Measurements from ENCODE around the gene MTAP. TPM values are rescaled to one million over a fixed set of nuclear protein-coding genes. Genes with fewer than 3 reads are reported as not detected.

Gene MTAP
- total and polyA plus RNA-seq, 4 donors = 8.6 to 17.7 (median 12.6) TPM

GRCh38 chr9:21919377-21920362 is 117.2 kb downstream of the MTAP start:
- no peak for TF ChIP-seq MAX (IDR thresholded peaks at IDR 0.05)
- TF ChIP-seq, protein P1, sequence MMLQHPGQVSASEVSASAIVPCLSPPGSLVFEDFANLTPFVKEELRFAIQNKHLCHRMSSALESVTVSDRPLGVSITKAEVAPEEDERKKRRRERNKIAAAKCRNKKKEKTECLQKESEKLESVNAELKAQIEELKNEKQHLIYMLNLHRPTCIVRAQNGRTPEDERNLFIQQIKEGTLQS (IDR thresholded peaks at IDR 0.05) = no peak
- Histone ChIP-seq H3K9me3 (ENCODE audit: control insufficient read depth in 4 of 4, low read length in 3 of 4) (no peaks in the 10 kb centered on the region), H3K27me3 (ENCODE audit: control insufficient read depth in 4 of 4, insufficient read depth in 4 of 4, low read length in 3 of 4) (no peaks in the 10 kb centered on the region), H3K27ac (ENCODE audit: low read depth in 1 of 2, low read length in 2 of 2) (no peak overlapping the region), H3K9ac (ENCODE audit: low read depth in 1 of 2, low read length in 2 of 2) (no peak overlapping the region), H3K4me1 (ENCODE audit: control insufficient read depth in 4 of 4, insufficient read depth in 4 of 4, low read length in 3 of 4) (no peaks in the 10 kb centered on the region), H3K36me3 (ENCODE audit: control insufficient read depth in 4 of 4, insufficient read depth in 3 of 4, low read depth in 1 of 4, low read length in 3 of 4) (no peaks in the 10 kb centered on the region), H3K4me3 (ENCODE audit: low read depth in 1 of 3, low read length in 3 of 3) (no peak overlapping the region)
- WGBS = 42% methylated on average over 4 of the region's 4 CpGs
- DNase-seq (ENCODE audit: low spot score) = no peak

DNA sequence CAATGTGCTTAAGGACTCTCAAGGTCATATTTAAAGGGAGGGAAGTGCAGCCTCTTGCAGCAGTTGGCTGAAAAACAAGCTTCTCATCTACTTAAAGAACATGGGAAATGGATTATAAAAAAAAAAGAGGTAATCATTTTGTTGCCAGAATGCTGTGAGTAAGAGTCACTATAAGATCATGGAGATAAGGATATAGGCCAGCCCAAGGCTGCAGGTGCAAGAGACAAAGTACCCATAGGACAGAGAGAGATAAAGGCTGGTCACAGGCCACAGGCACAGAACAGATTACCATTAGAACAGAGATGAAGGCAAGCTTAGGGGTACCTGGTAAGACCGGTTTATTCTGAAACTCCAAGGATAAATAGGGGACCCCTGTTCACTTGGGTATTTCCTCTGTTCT is 121.3 kb downstream of the MTAP start:
- Histone ChIP-seq H3K36me3 (ENCODE audit: control insufficient read depth in 4 of 4, insufficient read depth in 3 of 4, low read depth in 1 of 4, low read length in 3 of 4) (no peaks in the 10 kb centered on the region), H3K4me3 (ENCODE audit: low read depth in 1 of 3, low read length in 3 of 3) (no peak overlapping the region), H3K27ac (ENCODE audit: low read depth in 1 of 2, low read length in 2 of 2) (no peak overlapping the region), H3K4me1 (ENCODE audit: control insufficient read depth in 4 of 4, insufficient read depth in 4 of 4, low read length in 3 of 4) (no peaks in the 10 kb centered on the region), H3K9me3 (ENCODE audit: control insufficient read depth in 4 of 4, low read length in 3 of 4) (no peaks in the 10 kb centered on the region), H3K9ac (ENCODE audit: low read depth in 1 of 2, low read length in 2 of 2) (no peak overlapping the region), H3K27me3 (ENCODE audit: control insufficient read depth in 4 of 4, insufficient read depth in 4 of 4, low read length in 3 of 4) (no peaks in the 10 kb centered on the region)
- DNase-seq (ENCODE audit: low spot score) = no peak
- TF ChIP-seq GABPA (IDR thresholded peaks at IDR 0.05 in 1 of 2, conservative IDR thresholded peaks at IDR 0.05 in 1 of 2) (no peak), NR2F2 (IDR thresholded peaks at IDR 0.05) (no peak), SP1 (IDR thresholded peaks at IDR 0.05) (no peak), EGR1 (IDR thresholded peaks at IDR 0.05; ENCODE audit: low read depth in 2 of 2) (no peak), RXRA (IDR thresholded peaks at IDR 0.05) (no peak), MAX (IDR thresholded peaks at IDR 0.05) (no peak), JUND (IDR thresholded peaks at IDR 0.05) (no peak), RAD21 (IDR thresholded peaks at IDR 0.05) (no peak), ZBTB33 (IDR thresholded peaks at IDR 0.05) (no peak), TAF1 (conservative IDR thresholded peaks at IDR 0.05) (no peak), HNF4G (IDR thresholded peaks at IDR 0.05) (no peak), FOXA2 (IDR thresholded peaks at IDR 0.05) (no peak), HNF4A (conservative IDR thresholded peaks at IDR 0.05) (no peak), FOXA1 (IDR thresholded peaks at IDR 0.05) (no peak)
- TF ChIP-seq, protein P1 (IDR thresholded peaks at IDR 0.05) = no peak
- TF ChIP-seq, protein P2, sequence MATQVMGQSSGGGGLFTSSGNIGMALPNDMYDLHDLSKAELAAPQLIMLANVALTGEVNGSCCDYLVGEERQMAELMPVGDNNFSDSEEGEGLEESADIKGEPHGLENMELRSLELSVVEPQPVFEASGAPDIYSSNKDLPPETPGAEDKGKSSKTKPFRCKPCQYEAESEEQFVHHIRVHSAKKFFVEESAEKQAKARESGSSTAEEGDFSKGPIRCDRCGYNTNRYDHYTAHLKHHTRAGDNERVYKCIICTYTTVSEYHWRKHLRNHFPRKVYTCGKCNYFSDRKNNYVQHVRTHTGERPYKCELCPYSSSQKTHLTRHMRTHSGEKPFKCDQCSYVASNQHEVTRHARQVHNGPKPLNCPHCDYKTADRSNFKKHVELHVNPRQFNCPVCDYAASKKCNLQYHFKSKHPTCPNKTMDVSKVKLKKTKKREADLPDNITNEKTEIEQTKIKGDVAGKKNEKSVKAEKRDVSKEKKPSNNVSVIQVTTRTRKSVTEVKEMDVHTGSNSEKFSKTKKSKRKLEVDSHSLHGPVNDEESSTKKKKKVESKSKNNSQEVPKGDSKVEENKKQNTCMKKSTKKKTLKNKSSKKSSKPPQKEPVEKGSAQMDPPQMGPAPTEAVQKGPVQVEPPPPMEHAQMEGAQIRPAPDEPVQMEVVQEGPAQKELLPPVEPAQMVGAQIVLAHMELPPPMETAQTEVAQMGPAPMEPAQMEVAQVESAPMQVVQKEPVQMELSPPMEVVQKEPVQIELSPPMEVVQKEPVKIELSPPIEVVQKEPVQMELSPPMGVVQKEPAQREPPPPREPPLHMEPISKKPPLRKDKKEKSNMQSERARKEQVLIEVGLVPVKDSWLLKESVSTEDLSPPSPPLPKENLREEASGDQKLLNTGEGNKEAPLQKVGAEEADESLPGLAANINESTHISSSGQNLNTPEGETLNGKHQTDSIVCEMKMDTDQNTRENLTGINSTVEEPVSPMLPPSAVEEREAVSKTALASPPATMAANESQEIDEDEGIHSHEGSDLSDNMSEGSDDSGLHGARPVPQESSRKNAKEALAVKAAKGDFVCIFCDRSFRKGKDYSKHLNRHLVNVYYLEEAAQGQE (IDR thresholded peaks at IDR 0.05) = no peak
- 100% methylated on average over 1 of the region's 1 CpG for WGBS
